22Rv1 (cell line): ENCODE results near the gene SIGLECL1.

Experiments used
- H3K27ac ChIP-seq: fragments of 450-650 bp; 2 replicates; pipeline ENCODE4 v1.5.1; 2017
- ZFX ChIP-seq: fragments of 450-650 bp; IDR thresholded peaks from 2 replicates; pipeline ENCODE4 v1.6.1; 2017; ENCODE audit warnings: antibody characterized with exemption, borderline replicate concordance
- TF ChIP-seq, protein P1 (sequence below): fragments of 450-650 bp; IDR thresholded peaks from 2 replicates; pipeline ENCODE4 v1.5.1; 2017; ENCODE audit warnings: mild to moderate bottlenecking

SIGLECL1 gene

GRCh38 chr19:51256155-51256625, 5.3 kb downstream of the SIGLECL1 start:
- H3K27ac ChIP-seq, result no peak overlapping the region
- no peak for TF ChIP-seq ZFX
- TF ChIP-seq, protein P1, sequence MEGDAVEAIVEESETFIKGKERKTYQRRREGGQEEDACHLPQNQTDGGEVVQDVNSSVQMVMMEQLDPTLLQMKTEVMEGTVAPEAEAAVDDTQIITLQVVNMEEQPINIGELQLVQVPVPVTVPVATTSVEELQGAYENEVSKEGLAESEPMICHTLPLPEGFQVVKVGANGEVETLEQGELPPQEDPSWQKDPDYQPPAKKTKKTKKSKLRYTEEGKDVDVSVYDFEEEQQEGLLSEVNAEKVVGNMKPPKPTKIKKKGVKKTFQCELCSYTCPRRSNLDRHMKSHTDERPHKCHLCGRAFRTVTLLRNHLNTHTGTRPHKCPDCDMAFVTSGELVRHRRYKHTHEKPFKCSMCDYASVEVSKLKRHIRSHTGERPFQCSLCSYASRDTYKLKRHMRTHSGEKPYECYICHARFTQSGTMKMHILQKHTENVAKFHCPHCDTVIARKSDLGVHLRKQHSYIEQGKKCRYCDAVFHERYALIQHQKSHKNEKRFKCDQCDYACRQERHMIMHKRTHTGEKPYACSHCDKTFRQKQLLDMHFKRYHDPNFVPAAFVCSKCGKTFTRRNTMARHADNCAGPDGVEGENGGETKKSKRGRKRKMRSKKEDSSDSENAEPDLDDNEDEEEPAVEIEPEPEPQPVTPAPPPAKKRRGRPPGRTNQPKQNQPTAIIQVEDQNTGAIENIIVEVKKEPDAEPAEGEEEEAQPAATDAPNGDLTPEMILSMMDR, result no peak

DNA sequence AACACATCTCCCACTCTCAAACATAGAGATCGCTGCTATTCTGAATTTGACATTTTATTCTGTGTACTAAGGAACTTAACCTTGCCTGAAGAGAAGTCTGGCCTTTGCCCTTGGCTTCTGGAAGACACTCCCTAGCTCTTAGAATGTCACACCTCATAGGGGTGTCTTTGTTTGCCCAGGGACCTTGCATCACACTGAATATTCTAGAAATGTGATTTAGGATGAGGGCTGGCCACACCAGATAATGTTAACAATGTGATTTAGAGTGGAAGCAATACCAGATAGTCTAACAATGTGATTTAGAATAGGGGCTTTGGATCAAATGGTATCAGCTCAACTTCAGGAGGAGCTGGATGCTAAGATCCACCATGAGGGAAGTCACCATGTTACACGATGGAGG, 6.6 kb downstream of the SIGLECL1 start:
- no peak for TF ChIP-seq ZFX
- TF ChIP-seq, protein P1, result no peak
- no peak overlapping the region for H3K27ac ChIP-seq

- no peak for TF ChIP-seq ZFX
- TF ChIP-seq, protein P1, result no peak
- H3K27ac ChIP-seq, result no peak overlapping the region
These were observed 7.6 kb downstream of the SIGLECL1 start for GRCh38 chr19:51258165-51259160.

DNA sequence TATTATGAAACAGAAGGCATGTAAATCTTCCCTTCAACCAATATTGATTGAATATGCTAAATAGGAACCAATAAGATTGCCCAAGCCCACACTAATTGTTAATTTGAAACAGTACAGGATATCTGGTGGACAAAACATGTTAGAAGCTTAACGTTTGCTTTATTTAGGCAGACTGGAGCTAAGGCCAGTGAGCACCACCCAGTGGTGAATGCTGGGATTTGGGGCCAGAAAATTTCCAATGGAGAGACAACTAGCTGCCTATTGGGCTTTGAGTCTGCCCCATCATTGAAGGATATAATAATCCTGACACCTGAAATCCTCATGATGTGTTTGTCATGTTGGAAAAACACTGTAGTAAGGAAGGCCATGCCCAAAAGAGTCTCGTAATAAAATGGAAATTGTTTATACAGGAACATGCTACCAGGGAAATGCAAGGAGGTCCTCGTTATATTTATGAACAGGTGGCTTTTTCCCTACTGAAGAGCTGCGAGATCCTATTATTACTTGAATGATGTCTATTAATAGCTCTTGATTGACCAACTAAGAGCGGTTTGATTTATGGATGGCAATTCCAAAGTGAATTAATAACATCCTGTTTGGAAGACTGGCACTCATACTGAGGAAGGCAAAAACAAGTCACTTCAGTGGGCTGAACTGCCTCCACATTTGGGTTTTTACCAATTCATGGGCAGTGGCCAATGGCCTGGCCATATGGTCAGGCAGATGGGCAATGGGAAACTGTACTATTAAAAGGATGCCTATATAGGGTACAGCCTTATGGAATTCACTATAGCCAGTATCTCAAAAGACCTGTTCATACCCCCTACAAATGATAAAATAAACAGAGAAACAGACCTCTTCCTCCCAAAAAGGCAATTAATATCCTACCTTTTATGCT, 8.7 kb downstream of the SIGLECL1 start:
- TF ChIP-seq, protein P1, result peak; percentile 90
- no peak for TF ChIP-seq ZFX
- no peak overlapping the region for H3K27ac ChIP-seq

GRCh38 chr19:51263808-51264207, 12.9 kb downstream of the SIGLECL1 start:
- no peak for TF ChIP-seq ZFX
- TF ChIP-seq, protein P1, result no peak

GRCh38 chr19:51271067-51271466, 20.2 kb downstream of the SIGLECL1 start:
- H3K27ac ChIP-seq, result no peak overlapping the region
- TF ChIP-seq ZFX, result no peak
- TF ChIP-seq, protein P1, result no peak

More at GRCh38 chr19:51263808-51264207, 12.9 kb downstream of the SIGLECL1 start:
- no peak overlapping the region for H3K27ac ChIP-seq
